ENCODE measurements around the gene TOMM34. TPM values are rescaled to one million over a fixed set of nuclear protein-coding genes. Genes with fewer than 3 reads are reported as not detected.

Gene TOMM34
- total RNA-seq, 1 donor, result 16.3 TPM

- Histone ChIP-seq H3K9me3 (ENCODE audit: low read depth, low read length) (no peaks in the 10 kb centered on the region), H3K79me2 (ENCODE audit: insufficient read depth, low read length) (peaks cover 20% of the 10 kb centered on the region), H3K36me3 (ENCODE audit: insufficient read depth, low read length) (peaks cover 54% of the 10 kb centered on the region), H3K4me1 (ENCODE audit: insufficient read depth, low read length) (no peaks in the 10 kb centered on the region), H3K4me2 (ENCODE audit: insufficient read depth, low read length) (peak overlapping the region; percentile 90), H3K4me3 (ENCODE audit: insufficient read depth, low read length) (peak overlapping the region; percentile 82), H4K20me1 (ENCODE audit: insufficient read depth, low read length) (peaks cover 2% of the 10 kb centered on the region), H2AFZ (ENCODE audit: low read length) (no peak overlapping the region), H3K27ac (ENCODE audit: low read depth, low read length) (no peak overlapping the region), H3K27me3 (ENCODE audit: insufficient read depth, low read length) (no peaks in the 10 kb centered on the region)
- TF ChIP-seq, protein P1, sequence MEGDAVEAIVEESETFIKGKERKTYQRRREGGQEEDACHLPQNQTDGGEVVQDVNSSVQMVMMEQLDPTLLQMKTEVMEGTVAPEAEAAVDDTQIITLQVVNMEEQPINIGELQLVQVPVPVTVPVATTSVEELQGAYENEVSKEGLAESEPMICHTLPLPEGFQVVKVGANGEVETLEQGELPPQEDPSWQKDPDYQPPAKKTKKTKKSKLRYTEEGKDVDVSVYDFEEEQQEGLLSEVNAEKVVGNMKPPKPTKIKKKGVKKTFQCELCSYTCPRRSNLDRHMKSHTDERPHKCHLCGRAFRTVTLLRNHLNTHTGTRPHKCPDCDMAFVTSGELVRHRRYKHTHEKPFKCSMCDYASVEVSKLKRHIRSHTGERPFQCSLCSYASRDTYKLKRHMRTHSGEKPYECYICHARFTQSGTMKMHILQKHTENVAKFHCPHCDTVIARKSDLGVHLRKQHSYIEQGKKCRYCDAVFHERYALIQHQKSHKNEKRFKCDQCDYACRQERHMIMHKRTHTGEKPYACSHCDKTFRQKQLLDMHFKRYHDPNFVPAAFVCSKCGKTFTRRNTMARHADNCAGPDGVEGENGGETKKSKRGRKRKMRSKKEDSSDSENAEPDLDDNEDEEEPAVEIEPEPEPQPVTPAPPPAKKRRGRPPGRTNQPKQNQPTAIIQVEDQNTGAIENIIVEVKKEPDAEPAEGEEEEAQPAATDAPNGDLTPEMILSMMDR (IDR thresholded peaks at IDR 0.05; ENCODE audit: extremely low read depth, low read depth, low read length), result no peak
- DNase-seq (ENCODE audit: insufficient read length, low spot score, missing footprints), result no peak
Measured at GRCh38 chr20:44908987-44909871, 51.0 kb downstream of the TOMM34 start.

GRCh38 chr20:44904377-44904776, 55.8 kb downstream of the TOMM34 start:
- Histone ChIP-seq H3K4me3 (ENCODE audit: insufficient read depth, low read length) (no peak overlapping the region), H2AFZ (ENCODE audit: low read length) (no peak overlapping the region), H3K27me3 (ENCODE audit: insufficient read depth, low read length) (no peaks in the 10 kb centered on the region), H4K20me1 (ENCODE audit: insufficient read depth, low read length) (peaks cover 37% of the 10 kb centered on the region), H3K27ac (ENCODE audit: low read depth, low read length) (no peak overlapping the region), H3K4me1 (ENCODE audit: insufficient read depth, low read length) (peaks cover 7% of the 10 kb centered on the region), H3K9me3 (ENCODE audit: low read depth, low read length) (no peaks in the 10 kb centered on the region), H3K79me2 (ENCODE audit: insufficient read depth, low read length) (peaks cover 64% of the 10 kb centered on the region), H3K36me3 (ENCODE audit: insufficient read depth, low read length) (peaks cover 73% of the 10 kb centered on the region), H3K4me2 (ENCODE audit: insufficient read depth, low read length) (no peak overlapping the region)
- DNase-seq (ENCODE audit: insufficient read length, low spot score, missing footprints), result no peak
- TF ChIP-seq, protein P1 (IDR thresholded peaks at IDR 0.05; ENCODE audit: extremely low read depth, low read depth, low read length), result no peak

DNA sequence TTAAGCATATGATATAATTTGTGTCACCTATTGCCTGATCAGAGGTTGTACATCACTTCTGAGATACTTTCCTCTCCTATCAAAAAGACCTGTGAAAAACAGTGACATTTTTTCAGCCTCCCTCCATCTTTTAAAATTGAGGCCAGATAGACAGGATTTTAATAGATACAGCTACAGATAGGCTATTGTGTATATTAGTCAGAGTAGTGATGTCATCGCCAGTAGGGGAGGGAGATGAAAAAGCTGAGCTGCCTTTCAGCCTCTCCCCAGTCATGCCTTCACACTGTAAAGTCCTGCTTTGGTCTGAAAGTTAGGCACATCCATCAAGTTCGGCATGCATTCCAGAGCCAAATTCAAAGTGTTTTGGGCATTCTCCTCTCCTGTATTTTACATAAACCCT, 58.2 kb downstream of the TOMM34 start:
- Histone ChIP-seq H3K9me3 (ENCODE audit: low read depth, low read length) (no peaks in the 10 kb centered on the region), H3K4me2 (ENCODE audit: insufficient read depth, low read length) (no peak overlapping the region), H3K36me3 (ENCODE audit: insufficient read depth, low read length) (peaks cover 60% of the 10 kb centered on the region)

More for the DNA sequence above, 58.2 kb downstream of the TOMM34 start:
- peaks cover 7% of the 10 kb centered on the region for H3K4me1 ChIP-seq (ENCODE audit: insufficient read depth, low read length)
- peaks cover 88% of the 10 kb centered on the region for H3K79me2 ChIP-seq (ENCODE audit: insufficient read depth, low read length)
- no peaks in the 10 kb centered on the region for H3K27me3 ChIP-seq (ENCODE audit: insufficient read depth, low read length)
- peaks cover 56% of the 10 kb centered on the region for H4K20me1 ChIP-seq (ENCODE audit: insufficient read depth, low read length)
- no peak overlapping the region for H3K4me3 ChIP-seq (ENCODE audit: insufficient read depth, low read length)
- DNase-seq (ENCODE audit: insufficient read length, low spot score, missing footprints), result peak; percentile 65
- TF ChIP-seq, protein P1 (IDR thresholded peaks at IDR 0.05; ENCODE audit: extremely low read depth, low read depth, low read length), result no peak
- no peak overlapping the region for H2AFZ ChIP-seq (ENCODE audit: low read length)
- peak overlapping the region; percentile 10 for H3K27ac ChIP-seq (ENCODE audit: low read depth, low read length)
